ENCODE data around the gene PSMB4. TPM values are rescaled to one million over a fixed set of nuclear protein-coding genes. Genes with fewer than 3 reads are reported as not detected.
"Not testable (repeated sequence)": the region's sequence is repeated elsewhere in the genome, so short reads cannot be mapped to it uniquely, and the experiment has no call there.

PSMB4 gene
- polyA plus RNA-seq, 3 donors = 69.6 to 316 (median 85.6) TPM

DNA sequence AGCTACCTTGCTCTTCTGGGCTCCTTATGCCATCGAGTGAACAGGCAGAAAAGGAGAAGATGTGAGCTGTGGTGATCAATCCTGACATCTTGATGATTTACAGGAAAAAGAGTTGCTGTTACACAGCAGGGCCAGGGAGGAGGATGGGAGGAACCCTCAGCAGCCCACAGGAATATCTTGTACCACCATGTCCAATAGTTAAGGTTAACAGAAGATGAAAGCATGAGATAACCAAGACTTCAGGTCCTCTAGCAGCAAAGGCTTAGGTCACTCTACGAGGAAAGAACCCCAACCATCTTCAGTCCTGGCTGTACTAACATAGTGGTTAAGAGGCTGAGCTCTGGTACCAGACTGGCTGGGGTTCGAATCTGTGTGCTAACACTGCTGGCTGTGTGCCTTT is 14.8 kb upstream of the PSMB4 start:
- H3K4me3 ChIP-seq (replicated peaks in 1 of 3; ENCODE audit: low read depth in 2 of 3, low read length in 3 of 3) = no peak overlapping the region
- no peaks in the 10 kb centered on the region for H3K9me3 ChIP-seq (replicated peaks in 1 of 2; ENCODE audit: control insufficient read depth in 1 of 2, insufficient read depth in 1 of 2, low read length in 2 of 2)
- Mint-ChIP-seq H3K4me1 (no peaks in the 10 kb centered on the region), H3K27me3 (ENCODE audit: low read depth in 3 of 3) (peaks cover 0 to 2% (median 0%) of the 10 kb centered on the region in 3 donors), H3K36me3 (no peaks in the 10 kb centered on the region), H3K9me3 (no peaks in the 10 kb centered on the region), H3K4me3 (no peak overlapping the region), H3K27ac (no peak overlapping the region)
- no peak overlapping the region for H3K4me2 ChIP-seq (replicated peaks; ENCODE audit: extremely low read depth, low read length, poor library complexity, severe bottlenecking)
- H3K36me3 ChIP-seq (replicated peaks in 1 of 2; ENCODE audit: control insufficient read depth in 1 of 2, insufficient read depth in 2 of 2, low read length in 2 of 2) = no peaks in the 10 kb centered on the region
- intact Hi-C loops (cut with micrococcal nuclease) = no loop called here
- H3K9ac ChIP-seq (ENCODE audit: insufficient read depth, low read length, poor library complexity, severe bottlenecking) = no peak overlapping the region
- no peaks in the 10 kb centered on the region for H3K27me3 ChIP-seq (ENCODE audit: control insufficient read depth in 2 of 2, insufficient read depth in 2 of 2, low read length in 2 of 2)
- no peak overlapping the region for H3K27ac ChIP-seq (ENCODE audit: low read depth in 1 of 2, low read length in 2 of 2)
- no peaks in the 10 kb centered on the region for H4K20me1 ChIP-seq (ENCODE audit: insufficient read depth, low read length)
- H3K4me1 ChIP-seq (ENCODE audit: control insufficient read depth in 1 of 2, insufficient read depth in 2 of 2, low read length in 2 of 2) = no peaks in the 10 kb centered on the region
- H2AFZ ChIP-seq (ENCODE audit: insufficient read depth, low read depth, low read length, poor library complexity, severe bottlenecking) = peak overlapping the region; percentile 16
- 100% methylated on average over 1 of the region's 3 CpGs for WGBS (ENCODE audit: insufficient coverage)
- DNase-seq = no peak
- no peak for TF ChIP-seq CTCF (IDR thresholded peaks at IDR 0.05)
- H3K79me2 ChIP-seq (ENCODE audit: insufficient read depth, low read length) = no peaks in the 10 kb centered on the region

DNA sequence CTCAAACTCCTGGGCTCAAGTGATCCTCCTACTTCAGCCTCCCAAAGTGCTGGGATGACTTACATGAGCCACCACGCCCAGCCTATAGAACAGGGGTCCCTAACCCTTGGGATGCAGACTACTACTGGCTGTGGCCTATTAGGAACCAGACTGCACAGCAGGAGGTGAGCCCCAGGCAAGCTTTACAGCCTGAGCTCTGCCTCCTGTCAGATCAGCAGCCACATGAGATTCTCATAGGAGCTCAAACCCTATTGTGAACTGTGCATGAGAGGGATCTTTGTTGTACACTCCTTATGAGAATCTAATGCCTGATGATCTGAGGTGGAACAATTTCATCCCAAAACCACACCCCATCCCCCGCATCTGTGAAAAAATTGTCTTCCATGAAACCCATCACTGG is 13.4 kb upstream of the PSMB4 start:
- H4K20me1 ChIP-seq (ENCODE audit: insufficient read depth, low read length) = no peaks in the 10 kb centered on the region
- no peak overlapping the region for H2AFZ ChIP-seq (ENCODE audit: insufficient read depth, low read depth, low read length, poor library complexity, severe bottlenecking)
- H3K27ac ChIP-seq (ENCODE audit: low read depth in 1 of 2, low read length in 2 of 2) = no peak overlapping the region
- DNase-seq = no peak
- Mint-ChIP-seq H3K4me3 (no peak overlapping the region), H3K27me3 (ENCODE audit: low read depth in 3 of 3) (peaks cover 0 to 2% (median 1%) of the 10 kb centered on the region in 3 donors), H3K9me3 (no peaks in the 10 kb centered on the region), H3K36me3 (no peaks in the 10 kb centered on the region), H3K4me1 (no peaks in the 10 kb centered on the region), H3K27ac (no peak overlapping the region)
- H3K36me3 ChIP-seq (replicated peaks in 1 of 2; ENCODE audit: control insufficient read depth in 1 of 2, insufficient read depth in 2 of 2, low read length in 2 of 2) = no peaks in the 10 kb centered on the region
- WGBS (ENCODE audit: insufficient coverage) = no CpG with 5 or more reads among the region's 2 CpGs
- no peaks in the 10 kb centered on the region for H3K9me3 ChIP-seq (replicated peaks in 1 of 2; ENCODE audit: control insufficient read depth in 1 of 2, insufficient read depth in 1 of 2, low read length in 2 of 2)
- H3K79me2 ChIP-seq (ENCODE audit: insufficient read depth, low read length) = no peaks in the 10 kb centered on the region
- H3K27me3 ChIP-seq (ENCODE audit: control insufficient read depth in 2 of 2, insufficient read depth in 2 of 2, low read length in 2 of 2) = no peaks in the 10 kb centered on the region
- no peak for TF ChIP-seq CTCF (IDR thresholded peaks at IDR 0.05)
- H3K4me2 ChIP-seq (replicated peaks; ENCODE audit: extremely low read depth, low read length, poor library complexity, severe bottlenecking) = no peak overlapping the region
- H3K4me1 ChIP-seq (ENCODE audit: control insufficient read depth in 1 of 2, insufficient read depth in 2 of 2, low read length in 2 of 2) = no peaks in the 10 kb centered on the region
- intact Hi-C loops (cut with micrococcal nuclease) = no loop called here
- H3K9ac ChIP-seq (ENCODE audit: insufficient read depth, low read length, poor library complexity, severe bottlenecking) = no peak overlapping the region
- H3K4me3 ChIP-seq (replicated peaks in 1 of 3; ENCODE audit: low read depth in 2 of 3, low read length in 3 of 3) = no peak overlapping the region

GRCh38 chr1:151390221-151391078 is 8.9 kb upstream of the PSMB4 start:
- H4K20me1 ChIP-seq (ENCODE audit: insufficient read depth, low read length); H3K4me2 ChIP-seq (replicated peaks; ENCODE audit: extremely low read depth, low read length, poor library complexity, severe bottlenecking); H3K36me3 ChIP-seq (replicated peaks in 1 of 2; ENCODE audit: control insufficient read depth in 1 of 2, insufficient read depth in 2 of 2, low read length in 2 of 2); H3K9ac ChIP-seq (ENCODE audit: insufficient read depth, low read length, poor library complexity, severe bottlenecking); H3K27me3 ChIP-seq (ENCODE audit: control insufficient read depth in 2 of 2, insufficient read depth in 2 of 2, low read length in 2 of 2); H3K36me3 Mint-ChIP-seq; H2AFZ ChIP-seq (ENCODE audit: insufficient read depth, low read depth, low read length, poor library complexity, severe bottlenecking); intact Hi-C loops (cut with micrococcal nuclease); H3K27ac ChIP-seq (ENCODE audit: low read depth in 1 of 2, low read length in 2 of 2); H3K4me1 Mint-ChIP-seq; H3K9me3 ChIP-seq (replicated peaks in 1 of 2; ENCODE audit: control insufficient read depth in 1 of 2, insufficient read depth in 1 of 2, low read length in 2 of 2); H3K9me3 Mint-ChIP-seq; H3K4me1 ChIP-seq (ENCODE audit: control insufficient read depth in 1 of 2, insufficient read depth in 2 of 2, low read length in 2 of 2); H3K4me3 Mint-ChIP-seq; H3K79me2 ChIP-seq (ENCODE audit: insufficient read depth, low read length); DNase-seq; H3K4me3 ChIP-seq (replicated peaks in 1 of 3; ENCODE audit: low read depth in 2 of 3, low read length in 3 of 3): not testable (repeated sequence)
- 98% methylated on average over 8 of the region's 22 CpGs for WGBS (ENCODE audit: insufficient coverage)
- Mint-ChIP-seq H3K27ac (peak overlapping the region in 1 of 7 donors; percentile 40), H3K27me3 (ENCODE audit: low read depth in 3 of 3) (peaks cover 0 to 10% (median 3%) of the 10 kb centered on the region in 3 donors)
